GM18861 (cell line): ENCODE results near the gene MGA.

Experiments
- ATAC-seq: cut with Tn5 transposase; IDR thresholded peaks from one replicate; pipeline ENCODE4 v1.9.1; 2021; ENCODE audit not compliant: unreplicated experiment

Gene MGA

GRCh38 chr15:41656188-41656587, 4.0 kb upstream of the MGA start:
- no peak for ATAC-seq

DNA sequence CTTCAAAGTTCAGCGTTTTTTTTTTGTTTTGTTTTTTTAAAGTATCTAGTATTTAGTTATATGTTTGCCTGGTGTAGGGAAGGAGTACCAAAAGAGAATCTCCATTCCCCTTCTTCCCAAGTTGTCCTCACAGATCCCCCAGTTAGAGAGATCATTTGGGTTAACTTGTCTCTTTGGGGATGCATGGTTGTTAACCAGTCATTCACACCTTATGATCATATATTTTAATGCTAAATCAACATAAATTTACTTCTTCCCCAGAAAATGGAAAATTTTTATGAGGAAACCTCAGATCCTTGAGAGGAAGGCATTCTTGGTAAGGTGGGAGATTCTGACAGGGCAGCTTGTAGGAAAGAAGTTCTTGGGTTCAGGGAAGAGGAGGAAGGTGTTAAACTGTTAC, 1.5 kb upstream of the MGA start:
- no peak for ATAC-seq

GRCh38 chr15:41659190-41659589, 1.0 kb upstream of the MGA start:
- no peak for ATAC-seq

DNA sequence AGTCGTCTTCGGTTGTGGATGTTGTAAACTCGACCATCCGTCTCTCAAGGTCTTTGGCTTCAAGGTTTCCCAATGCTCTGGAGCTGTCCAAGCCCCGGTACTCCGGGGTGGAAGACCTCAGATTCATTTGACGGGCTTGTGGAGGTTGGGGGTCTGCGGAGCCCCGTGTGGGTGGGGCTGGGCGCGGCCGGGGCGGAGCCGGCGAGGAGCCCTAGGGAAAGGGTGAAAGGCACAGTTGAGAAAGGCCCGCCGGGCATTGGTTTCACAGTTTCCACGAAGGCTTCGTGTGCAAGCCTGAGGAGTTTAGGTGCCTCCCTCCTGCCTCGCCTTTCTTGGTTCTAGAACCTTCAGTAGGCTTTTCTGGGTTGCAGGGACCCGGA, 360 bp upstream of the MGA start:
- ATAC-seq = no peak

DNA sequence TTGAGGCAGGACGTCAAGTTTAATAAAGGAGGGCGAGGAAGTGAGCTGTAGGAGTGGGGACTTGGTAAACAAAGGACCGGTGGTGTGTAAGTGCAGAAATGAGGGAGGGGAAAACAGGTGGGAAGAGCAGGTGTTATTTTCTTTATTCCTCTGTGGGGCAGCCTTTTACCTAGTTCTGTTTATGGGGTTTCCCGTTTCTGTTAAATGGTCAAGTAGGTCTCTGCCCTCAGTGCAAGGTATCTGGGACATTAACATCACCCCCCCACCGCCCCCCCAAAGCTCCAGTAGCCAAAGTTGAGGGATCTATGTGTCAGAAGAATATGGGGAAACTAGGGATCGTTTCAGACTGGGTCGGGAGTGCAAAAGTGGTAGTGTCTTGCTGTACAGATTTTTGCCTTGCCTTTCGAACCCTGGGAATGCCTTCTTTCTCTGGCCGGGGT, 893 bp downstream of the MGA start:
- ATAC-seq = no peak

GRCh38 chr15:41661518-41662225, 1.5 kb downstream of the MGA start:
- no peak for ATAC-seq

DNA sequence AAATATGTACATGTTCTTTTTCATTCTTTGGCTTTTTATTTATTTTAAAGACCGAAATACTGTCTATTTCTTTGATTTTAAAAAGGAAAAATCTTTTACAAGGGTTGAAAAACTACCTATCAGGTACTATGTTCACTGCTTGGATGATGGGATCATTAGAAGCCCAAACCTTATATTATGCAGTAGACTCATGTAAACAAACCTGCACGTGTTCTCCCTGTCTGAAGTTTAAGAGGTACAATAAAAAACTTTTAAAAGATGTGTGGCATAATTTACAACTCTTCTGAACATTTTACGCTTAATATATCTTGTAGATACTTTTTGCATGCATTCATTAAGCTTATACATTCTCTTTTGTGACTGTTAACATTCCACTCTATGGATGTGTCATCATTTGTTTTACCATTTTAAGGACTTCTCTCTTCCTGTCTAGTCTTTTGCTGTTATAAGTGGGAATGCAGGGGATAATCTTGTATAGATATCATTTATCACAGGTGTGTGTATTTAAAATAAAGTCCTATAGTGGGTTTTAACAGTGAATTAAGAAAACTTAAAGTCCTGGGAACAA, 6.2 kb downstream of the MGA start:
- no peak for ATAC-seq

- no peak for ATAC-seq
Observed at GRCh38 chr15:41669701-41670100, 9.5 kb downstream of the MGA start.

DNA sequence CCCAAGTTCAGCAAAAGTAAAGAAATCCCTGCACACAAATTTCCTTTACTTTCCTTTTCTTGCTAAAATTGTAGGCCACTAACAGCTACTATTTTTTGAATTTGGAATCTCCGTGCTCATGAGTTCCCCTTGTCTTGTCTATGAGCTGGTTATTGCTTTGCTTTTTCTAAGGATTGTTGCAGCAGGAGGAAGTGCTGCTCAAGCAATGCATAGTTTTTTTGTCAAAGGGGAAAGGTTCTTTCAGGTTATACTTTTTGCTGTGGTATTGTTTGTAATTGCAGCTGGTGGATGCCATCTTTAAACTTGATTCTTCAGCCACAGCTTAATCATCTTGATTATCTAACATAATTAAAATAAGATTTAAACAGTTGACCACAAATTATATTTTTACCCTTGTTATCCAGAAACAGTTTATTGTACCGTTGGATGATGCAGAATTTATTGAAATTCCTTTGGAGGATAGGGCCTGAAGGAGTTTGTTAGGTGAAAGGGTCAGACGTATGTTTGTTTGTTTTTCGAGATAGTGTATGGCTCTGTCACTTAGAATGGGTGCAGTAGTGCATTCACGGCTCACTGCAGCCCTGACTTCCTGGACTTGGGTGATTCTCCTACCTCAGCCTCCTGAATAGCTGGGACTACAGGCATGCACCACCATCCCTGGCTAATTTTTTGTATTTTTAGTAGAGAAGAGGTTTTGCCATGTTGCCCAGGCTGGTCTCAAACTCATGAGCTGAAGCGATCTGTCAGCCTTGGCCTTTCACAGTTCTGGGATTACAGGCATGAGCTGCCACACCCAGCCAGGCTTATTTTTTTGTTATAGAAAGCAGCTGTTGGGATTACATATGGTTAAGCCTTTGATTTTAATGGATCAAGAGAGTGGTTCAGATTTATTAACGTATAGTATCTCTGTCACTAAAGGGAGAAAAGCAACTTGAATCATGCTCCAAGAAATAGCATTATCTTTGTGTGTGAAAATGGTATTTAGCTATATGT, 11.7 kb downstream of the MGA start:
- no peak for ATAC-seq

DNA sequence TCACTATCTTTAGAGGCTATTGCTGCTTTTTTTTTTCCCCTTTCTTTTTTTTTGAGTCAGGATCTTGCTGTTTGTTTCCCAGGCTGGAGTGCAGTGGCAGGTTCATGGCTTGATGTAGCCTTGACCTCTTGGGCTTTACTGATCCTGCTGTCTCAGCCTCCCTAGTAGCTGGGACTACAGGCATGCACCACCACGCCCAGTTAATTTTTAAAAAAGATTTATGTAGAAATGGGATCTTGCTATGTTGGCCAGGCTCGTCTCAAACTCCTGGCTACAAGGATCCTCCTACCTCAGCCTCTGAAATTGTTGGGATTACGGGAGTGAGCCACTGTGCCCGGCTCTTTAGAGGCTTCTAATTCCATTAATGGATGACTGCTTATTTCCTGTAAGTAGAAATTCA, 15.1 kb downstream of the MGA start:
- ATAC-seq = no peak

- ATAC-seq = no peak
Observed at GRCh38 chr15:41678742-41679141, 18.5 kb downstream of the MGA start.

DNA sequence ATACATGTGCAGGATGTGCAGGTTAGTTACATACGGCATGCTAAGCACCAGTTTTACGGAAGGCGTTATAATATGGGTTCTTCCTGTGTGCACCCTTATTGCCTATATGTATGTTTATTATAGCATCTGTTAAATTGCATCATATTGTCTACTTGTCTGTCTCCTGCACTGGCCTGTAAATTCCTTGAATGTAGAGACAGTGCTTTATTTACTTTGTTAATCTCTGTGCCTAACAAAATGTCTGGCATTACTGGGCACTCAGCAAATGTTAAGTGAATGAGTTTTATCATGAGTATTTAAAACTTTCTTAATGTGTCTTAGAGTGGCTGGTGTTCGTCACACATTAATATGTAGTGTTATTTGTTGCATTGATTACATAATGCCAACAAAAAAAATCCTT, 23.8 kb downstream of the MGA start:
- ATAC-seq = no peak

GRCh38 chr15:41688671-41689070, 28.5 kb downstream of the MGA start:
- ATAC-seq = no peak

- no peak for ATAC-seq
Observed at GRCh38 chr15:41689083-41689482, 28.9 kb downstream of the MGA start.

DNA sequence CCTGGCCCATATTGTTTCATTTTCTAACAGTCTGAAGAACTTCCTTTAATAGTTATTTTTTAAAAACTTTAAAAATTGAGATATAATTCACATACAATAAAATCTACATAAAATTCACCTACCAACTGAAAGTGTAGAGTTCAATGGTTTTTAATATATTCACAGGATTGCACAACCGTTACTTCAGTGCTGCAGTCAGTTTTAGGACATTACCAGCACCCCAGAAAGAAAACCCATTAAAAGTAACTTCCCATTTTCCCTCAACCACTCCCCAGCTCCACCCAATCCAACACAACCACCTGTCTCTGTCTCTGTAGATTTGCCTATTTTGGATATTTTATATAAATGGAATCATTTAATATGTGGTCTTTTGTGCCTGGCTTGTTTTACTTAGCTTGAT, 29.6 kb downstream of the MGA start:
- no peak for ATAC-seq

- ATAC-seq = no peak
Observed at GRCh38 chr15:41690636-41691035, 30.4 kb downstream of the MGA start.

GRCh38 chr15:41691471-41691870, 31.3 kb downstream of the MGA start:
- no peak for ATAC-seq

DNA sequence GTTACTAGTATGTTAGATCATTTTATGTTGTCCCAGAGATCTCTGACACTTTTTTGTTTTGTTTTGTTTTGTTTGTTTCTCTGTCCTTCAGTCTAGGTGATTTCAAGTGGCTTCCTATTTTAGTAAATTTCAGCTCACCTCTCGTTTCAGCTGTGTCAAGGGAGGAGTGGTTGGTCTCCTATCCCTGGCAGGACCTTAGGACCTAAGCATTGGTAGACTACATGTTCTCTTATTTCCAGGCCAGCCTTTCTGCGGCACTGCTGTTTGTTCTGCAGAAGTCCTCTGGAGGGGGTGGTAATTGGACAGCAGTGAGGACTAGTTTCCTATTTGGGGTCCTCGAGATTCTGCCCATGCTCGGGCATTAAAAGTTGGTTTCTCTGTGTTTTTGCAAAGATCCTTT, 31.8 kb downstream of the MGA start:
- ATAC-seq = no peak

DNA sequence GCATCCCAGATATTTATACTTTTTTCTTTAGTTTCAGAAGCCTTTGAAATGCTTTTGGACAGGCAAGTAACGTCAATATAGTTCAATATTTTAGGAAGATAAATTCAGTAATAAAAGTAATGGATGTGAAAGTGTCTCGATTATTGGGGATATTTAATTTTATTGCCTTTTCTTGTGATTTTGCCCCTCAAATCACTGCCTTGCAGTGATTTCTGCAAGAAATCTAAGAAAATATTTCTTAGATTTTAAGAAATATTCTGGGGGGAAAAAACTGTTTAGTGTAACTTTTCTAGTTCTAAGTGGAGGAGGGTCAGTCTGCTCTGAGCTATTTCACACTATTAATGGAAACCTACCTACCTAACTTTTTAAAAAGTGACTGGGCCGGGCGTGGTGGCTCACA, 33.6 kb downstream of the MGA start:
- no peak for ATAC-seq

DNA sequence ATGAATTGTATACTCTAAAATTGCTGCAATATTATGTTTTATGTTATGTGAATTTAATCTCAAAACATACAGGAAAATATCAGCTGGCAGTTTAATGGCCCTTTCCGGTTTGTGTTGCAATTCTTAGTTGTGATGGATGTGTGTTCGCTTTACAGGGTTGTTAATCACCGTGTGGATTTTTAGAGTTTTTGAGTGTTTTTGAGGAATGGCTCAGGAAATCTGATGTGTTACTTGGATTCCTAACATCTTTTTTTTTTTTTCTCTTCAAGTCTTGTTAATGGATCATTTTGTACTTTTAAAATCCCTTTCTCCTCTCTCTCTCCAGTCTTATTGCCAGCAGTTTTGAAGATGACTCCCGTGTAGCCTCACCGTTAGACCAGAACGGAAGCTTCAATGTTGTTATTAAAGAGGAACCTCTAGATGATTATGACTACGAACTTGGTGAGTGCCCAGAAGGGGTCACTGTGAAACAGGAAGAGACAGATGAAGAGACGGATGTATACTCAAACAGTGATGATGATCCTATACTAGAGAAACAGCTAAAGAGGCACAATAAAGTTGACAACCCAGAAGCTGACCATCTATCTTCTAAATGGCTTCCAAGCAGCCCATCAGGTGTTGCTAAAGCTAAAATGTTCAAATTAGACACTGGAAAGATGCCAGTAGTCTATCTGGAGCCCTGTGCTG, 35.7 kb downstream of the MGA start:
- ATAC-seq = peak; percentile 92

DNA sequence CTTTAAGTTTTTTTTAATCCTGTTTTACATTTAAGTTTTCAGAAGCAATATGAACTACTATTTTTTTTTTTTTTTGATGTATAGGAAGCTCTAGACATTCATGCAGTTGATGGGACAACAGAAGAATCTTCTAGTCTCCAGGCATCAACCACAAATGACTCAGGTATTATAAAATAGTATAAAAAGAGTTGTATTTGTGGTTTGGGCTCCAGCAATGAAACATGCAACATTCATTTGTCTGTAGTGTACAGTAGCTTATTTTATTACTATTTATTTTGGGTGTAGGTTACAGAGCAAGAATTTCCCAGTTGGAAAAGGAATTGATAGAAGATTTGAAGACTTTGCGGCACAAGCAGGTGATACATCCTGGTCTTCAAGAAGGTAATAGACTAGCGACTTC, 38.6 kb downstream of the MGA start:
- ATAC-seq = no peak
